HepG2 (cell line): Measurements from ENCODE around the gene BMF. TPM values are rescaled to one million over a fixed set of nuclear protein-coding genes. Genes with fewer than 3 reads are reported as not detected.
A peak's percentile ranks its signal among the peaks of the same experiment; 100 is the strongest.

Source experiments
- ARNTL ChIP-seq: sonication (generic); formaldehyde crosslinking; IDR thresholded peaks from 2 replicates; pipeline ENCODE4 v1.4.0; 2020; ENCODE audit warnings: mild to moderate bottlenecking, missing genetic modification reagents
- BATF2 ChIP-seq: sonication (generic); formaldehyde crosslinking; IDR thresholded peaks from 2 replicates; pipeline ENCODE4 v1.8.0; 2022; ENCODE audit warnings: mild to moderate bottlenecking, missing genetic modification reagents, moderate library complexity
- BRD4 ChIP-seq: sonication (generic); formaldehyde crosslinking; IDR thresholded peaks from 2 replicates; pipeline ENCODE4 v1.4.0; 2020; ENCODE audit warnings: missing genetic modification reagents
- EEA1 ChIP-seq: sonication (generic); formaldehyde crosslinking; IDR thresholded peaks from 2 replicates; pipeline ENCODE4 v1.5.1; 2020; ENCODE audit warnings: mild to moderate bottlenecking, missing genetic modification reagents, borderline replicate concordance
- FOXK1 ChIP-seq: sonication (generic); formaldehyde crosslinking; IDR thresholded peaks from 2 replicates; pipeline ENCODE4 v1.4.0; 2020; ENCODE audit warnings: low read depth, missing genetic modification reagents, borderline replicate concordance
- HIVEP1 ChIP-seq: sonication (generic); formaldehyde crosslinking; IDR thresholded peaks from 2 replicates; pipeline ENCODE4 v1.4.0; 2020; ENCODE audit warnings: mild to moderate bottlenecking, missing genetic modification reagents
- MEF2D ChIP-seq: sonication (generic); formaldehyde crosslinking; IDR thresholded peaks from 2 replicates; pipeline ENCODE4 v1.5.1; 2020; ENCODE audit warnings: mild to moderate bottlenecking, missing genetic modification reagents
- NR2F1 ChIP-seq, 2 experiments: fragments of 450-650 bp in 1 of 2; formaldehyde crosslinking in 1 of 2; IDR thresholded peaks; 2 replicates each; pipeline versions ENCODE4 v1.5.0 to v1.6.1; 2016 to 2020; ENCODE audit warnings: mild to moderate bottlenecking in 1 of 2, missing compliant biosample characterization in 1 of 2, missing genetic modification reagents in 1 of 2, moderate library complexity in 1 of 2
- POGZ ChIP-seq: sonication (generic); formaldehyde crosslinking; IDR thresholded peaks from 2 replicates; pipeline ENCODE4 v1.4.0; 2020; ENCODE audit warnings: mild to moderate bottlenecking, missing genetic modification reagents
- SP2 ChIP-seq: sonication (generic); formaldehyde crosslinking; IDR thresholded peaks from 2 replicates; pipeline ENCODE4 v1.5.1; 2020; ENCODE audit warnings: mild to moderate bottlenecking, missing genetic modification reagents
- SUZ12 ChIP-seq: fragments of 150-350 bp; IDR thresholded peaks from 2 replicates; pipeline ENCODE4 v1.6.1; 2014; ENCODE audit warnings: low read depth, low read length
- ZNF383 ChIP-seq: sonication (generic); formaldehyde crosslinking; IDR thresholded peaks from 2 replicates; pipeline ENCODE4 v1.4.0; 2020; ENCODE audit warnings: missing genetic modification reagents, mild to moderate bottlenecking, borderline replicate concordance
- ZNF530 ChIP-seq: sonication (generic); formaldehyde crosslinking; IDR thresholded peaks from 2 replicates; pipeline ENCODE4 v1.5.0; 2020; ENCODE audit warnings: low read depth, mild to moderate bottlenecking, missing genetic modification reagents
- ZNF569 ChIP-seq: sonication (generic); formaldehyde crosslinking; IDR thresholded peaks from 2 replicates; pipeline ENCODE4 v1.5.0; 2020; ENCODE audit warnings: mild to moderate bottlenecking, missing genetic modification reagents, moderate library complexity, borderline replicate concordance
- ZNF746 ChIP-seq: sonication (generic); formaldehyde crosslinking; IDR thresholded peaks from 2 replicates; pipeline ENCODE4 v1.8.0; 2022; ENCODE audit warnings: mild to moderate bottlenecking, missing genetic modification reagents
- ZSCAN30 ChIP-seq: sonication (generic); formaldehyde crosslinking; IDR thresholded peaks from 2 replicates; pipeline ENCODE4 v1.5.0; 2020; ENCODE audit warnings: mild to moderate bottlenecking, missing genetic modification reagents
- polyA plus RNA-seq, 8 experiments: library from polyadenylated mRNA; depleted of rRNA in 3 of 8; stranded (reverse) in 7 of 8; unstranded in 1 of 8; fragments of >200 nt; fragmentation: Illumina TruSeq in 4 of 8; extraction: Trizol in 4 of 8; gene quantifications; 2 replicates each; pipeline versions ENCODE4 v1.2.1 to v1.2.3, GENCODE V29; 2011 to 2016; ENCODE audit warnings: low read depth in 4 of 8, missing spikeins in 1 of 8, mixed read lengths in 1 of 8; ENCODE audit not compliant: insufficient read depth in 1 of 8
- total RNA-seq, 5 experiments: library from RNA; depleted of rRNA; stranded (reverse); fragments of >200 nt; fragmentation: Illumina TruSeq; extraction: Trizol; gene quantifications; 2 replicates each; pipeline ENCODE4 v1.2.3, GENCODE V29; 2016; ENCODE audit warnings: low read depth in 1 of 5
- TF ChIP-seq, protein P1 (sequence below): sonication (generic); formaldehyde crosslinking; IDR thresholded peaks from 2 replicates; pipeline ENCODE4 v1.4.0; 2020; ENCODE audit warnings: missing genetic modification reagents, borderline replicate concordance
- TF ChIP-seq, protein P2 (sequence below): sonication (generic); formaldehyde crosslinking; IDR thresholded peaks from 2 replicates; pipeline ENCODE4 v1.9.0; 2021; ENCODE audit warnings: mild to moderate bottlenecking, missing genetic modification reagents

BMF gene
- total and polyA plus RNA-seq, 2 of the 13 experiments (the other 11 are each of a cell fraction or from before 2014, with no cell fraction given): 8.7 to 15.9 TPM

- TF ChIP-seq, protein P1, sequence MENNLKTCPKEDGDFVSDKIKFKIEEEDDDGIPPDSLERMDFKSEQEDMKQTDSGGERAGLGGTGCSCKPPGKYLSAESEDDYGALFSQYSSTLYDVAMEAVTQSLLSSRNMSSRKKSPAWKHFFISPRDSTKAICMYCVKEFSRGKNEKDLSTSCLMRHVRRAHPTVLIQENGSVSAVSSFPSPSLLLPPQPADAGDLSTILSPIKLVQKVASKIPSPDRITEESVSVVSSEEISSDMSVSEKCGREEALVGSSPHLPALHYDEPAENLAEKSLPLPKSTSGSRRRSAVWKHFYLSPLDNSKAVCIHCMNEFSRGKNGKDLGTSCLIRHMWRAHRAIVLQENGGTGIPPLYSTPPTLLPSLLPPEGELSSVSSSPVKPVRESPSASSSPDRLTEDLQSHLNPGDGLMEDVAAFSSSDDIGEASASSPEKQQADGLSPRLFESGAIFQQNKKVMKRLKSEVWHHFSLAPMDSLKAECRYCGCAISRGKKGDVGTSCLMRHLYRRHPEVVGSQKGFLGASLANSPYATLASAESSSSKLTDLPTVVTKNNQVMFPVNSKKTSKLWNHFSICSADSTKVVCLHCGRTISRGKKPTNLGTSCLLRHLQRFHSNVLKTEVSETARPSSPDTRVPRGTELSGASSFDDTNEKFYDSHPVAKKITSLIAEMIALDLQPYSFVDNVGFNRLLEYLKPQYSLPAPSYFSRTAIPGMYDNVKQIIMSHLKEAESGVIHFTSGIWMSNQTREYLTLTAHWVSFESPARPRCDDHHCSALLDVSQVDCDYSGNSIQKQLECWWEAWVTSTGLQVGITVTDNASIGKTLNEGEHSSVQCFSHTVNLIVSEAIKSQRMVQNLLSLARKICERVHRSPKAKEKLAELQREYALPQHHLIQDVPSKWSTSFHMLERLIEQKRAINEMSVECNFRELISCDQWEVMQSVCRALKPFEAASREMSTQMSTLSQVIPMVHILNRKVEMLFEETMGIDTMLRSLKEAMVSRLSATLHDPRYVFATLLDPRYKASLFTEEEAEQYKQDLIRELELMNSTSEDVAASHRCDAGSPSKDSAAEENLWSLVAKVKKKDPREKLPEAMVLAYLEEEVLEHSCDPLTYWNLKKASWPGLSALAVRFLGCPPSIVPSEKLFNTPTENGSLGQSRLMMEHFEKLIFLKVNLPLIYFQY (CRISPR knock-in tag): no peak
- peak; percentile 15 for TF ChIP-seq POGZ (CRISPR knock-in tag)
- TF ChIP-seq BRD4: no peak
- TF ChIP-seq ZNF383: no peak
- no peak for TF ChIP-seq ZNF530 (CRISPR knock-in tag)
- TF ChIP-seq, protein P2, sequence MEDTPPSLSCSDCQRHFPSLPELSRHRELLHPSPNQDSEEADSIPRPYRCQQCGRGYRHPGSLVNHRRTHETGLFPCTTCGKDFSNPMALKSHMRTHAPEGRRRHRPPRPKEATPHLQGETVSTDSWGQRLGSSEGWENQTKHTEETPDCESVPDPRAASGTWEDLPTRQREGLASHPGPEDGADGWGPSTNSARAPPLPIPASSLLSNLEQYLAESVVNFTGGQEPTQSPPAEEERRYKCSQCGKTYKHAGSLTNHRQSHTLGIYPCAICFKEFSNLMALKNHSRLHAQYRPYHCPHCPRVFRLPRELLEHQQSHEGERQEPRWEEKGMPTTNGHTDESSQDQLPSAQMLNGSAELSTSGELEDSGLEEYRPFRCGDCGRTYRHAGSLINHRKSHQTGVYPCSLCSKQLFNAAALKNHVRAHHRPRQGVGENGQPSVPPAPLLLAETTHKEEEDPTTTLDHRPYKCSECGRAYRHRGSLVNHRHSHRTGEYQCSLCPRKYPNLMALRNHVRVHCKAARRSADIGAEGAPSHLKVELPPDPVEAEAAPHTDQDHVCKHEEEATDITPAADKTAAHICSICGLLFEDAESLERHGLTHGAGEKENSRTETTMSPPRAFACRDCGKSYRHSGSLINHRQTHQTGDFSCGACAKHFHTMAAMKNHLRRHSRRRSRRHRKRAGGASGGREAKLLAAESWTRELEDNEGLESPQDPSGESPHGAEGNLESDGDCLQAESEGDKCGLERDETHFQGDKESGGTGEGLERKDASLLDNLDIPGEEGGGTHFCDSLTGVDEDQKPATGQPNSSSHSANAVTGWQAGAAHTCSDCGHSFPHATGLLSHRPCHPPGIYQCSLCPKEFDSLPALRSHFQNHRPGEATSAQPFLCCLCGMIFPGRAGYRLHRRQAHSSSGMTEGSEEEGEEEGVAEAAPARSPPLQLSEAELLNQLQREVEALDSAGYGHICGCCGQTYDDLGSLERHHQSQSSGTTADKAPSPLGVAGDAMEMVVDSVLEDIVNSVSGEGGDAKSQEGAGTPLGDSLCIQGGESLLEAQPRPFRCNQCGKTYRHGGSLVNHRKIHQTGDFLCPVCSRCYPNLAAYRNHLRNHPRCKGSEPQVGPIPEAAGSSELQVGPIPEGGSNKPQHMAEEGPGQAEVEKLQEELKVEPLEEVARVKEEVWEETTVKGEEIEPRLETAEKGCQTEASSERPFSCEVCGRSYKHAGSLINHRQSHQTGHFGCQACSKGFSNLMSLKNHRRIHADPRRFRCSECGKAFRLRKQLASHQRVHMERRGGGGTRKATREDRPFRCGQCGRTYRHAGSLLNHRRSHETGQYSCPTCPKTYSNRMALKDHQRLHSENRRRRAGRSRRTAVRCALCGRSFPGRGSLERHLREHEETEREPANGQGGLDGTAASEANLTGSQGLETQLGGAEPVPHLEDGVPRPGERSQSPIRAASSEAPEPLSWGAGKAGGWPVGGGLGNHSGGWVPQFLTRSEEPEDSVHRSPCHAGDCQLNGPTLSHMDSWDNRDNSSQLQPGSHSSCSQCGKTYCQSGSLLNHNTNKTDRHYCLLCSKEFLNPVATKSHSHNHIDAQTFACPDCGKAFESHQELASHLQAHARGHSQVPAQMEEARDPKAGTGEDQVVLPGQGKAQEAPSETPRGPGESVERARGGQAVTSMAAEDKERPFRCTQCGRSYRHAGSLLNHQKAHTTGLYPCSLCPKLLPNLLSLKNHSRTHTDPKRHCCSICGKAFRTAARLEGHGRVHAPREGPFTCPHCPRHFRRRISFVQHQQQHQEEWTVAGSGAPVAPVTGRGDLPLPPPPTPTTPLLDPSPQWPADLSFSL (CRISPR knock-in tag): no peak
- peak; percentile 96 for TF ChIP-seq FOXK1
- peak; percentile 70 to 81 for TF ChIP-seq NR2F1 (CRISPR knock-in tag; IDR thresholded peaks at IDR 0.05)
- no peak for TF ChIP-seq SUZ12
- TF ChIP-seq HIVEP1 (CRISPR knock-in tag): no peak
- TF ChIP-seq ZSCAN30: no peak
- no peak for TF ChIP-seq EEA1 (CRISPR knock-in tag)
- TF ChIP-seq ZNF746 (CRISPR knock-in tag): peak; percentile 92
- peak; percentile 80; the same call in 1 of the 2 replicates for TF ChIP-seq ARNTL (CRISPR knock-in tag)
- TF ChIP-seq MEF2D (CRISPR knock-in tag): peak; percentile 96
- no peak for TF ChIP-seq ZNF569 (CRISPR knock-in tag)
- no peak for TF ChIP-seq BATF2 (CRISPR knock-in tag)
- TF ChIP-seq SP2 (CRISPR knock-in tag): no peak
Observed at GRCh38 chr15:40081691-40082194, 26.9 kb downstream of the BMF start (continued).
